Spleen (tissue), 11 donors: ENCODE measurements around the gene ARHGEF25. TPM values are rescaled to one million over a fixed set of nuclear protein-coding genes. Genes with fewer than 3 reads are reported as not detected.

Experiments used
- DNase-seq: peaks from one replicate; pipeline ENCODE4 v3.0.0-alpha.2; 2020
- H3K27ac ChIP-seq, 8 donors: fragments of 200-600 bp; sonication (generic) in 7 of 8; 1 replicate in 4 of 8; 2 replicates in 4 of 8; pipeline versions ENCODE4 v1.5.0 to v1.8.0; 2016 to 2021; ENCODE audit warnings: inconsistent platforms in 4 of 8, mild to moderate bottlenecking in 4 of 8, moderate library complexity in 1 of 8
- H3K27me3 ChIP-seq, 7 donors: fragments of 200-600 bp; sonication (generic) in 6 of 7; replicated peaks in 1 of 7; 1 replicate in 4 of 7; 2 replicates in 3 of 7; pipeline versions ENCODE4 v1.5.0 to v1.8.0; 2016 to 2021; ENCODE audit warnings: inconsistent platforms in 3 of 7, mild to moderate bottlenecking in 1 of 7
- H3K36me3 ChIP-seq, 6 donors: fragments of 200-600 bp; sonication (generic) in 5 of 6; 1 replicate in 4 of 6; 2 replicates in 2 of 6; pipeline versions ENCODE4 v1.5.0 to v1.8.0; 2016 to 2021; ENCODE audit warnings: inconsistent platforms in 2 of 6
- H3K4me1 ChIP-seq, 6 donors: fragments of 200-600 bp; sonication (generic) in 5 of 6; 1 replicate in 3 of 6; 2 replicates in 3 of 6; pipeline versions ENCODE4 v1.5.0 to v1.8.0; 2016 to 2021; ENCODE audit warnings: inconsistent platforms in 3 of 6
- H3K4me3 ChIP-seq, 8 donors: fragments of 200-600 bp; sonication (generic) in 7 of 8; 1 replicate in 4 of 8; 2 replicates in 4 of 8; pipeline versions ENCODE4 v1.5.0 to v1.8.0; 2016 to 2021; ENCODE audit warnings: inconsistent platforms in 4 of 8, mild to moderate bottlenecking in 4 of 8, moderate library complexity in 2 of 8
- H3K9me3 ChIP-seq, 8 donors: fragments of 200-600 bp; sonication (generic) in 7 of 8; 1 replicate in 4 of 8; 2 replicates in 4 of 8; pipeline versions ENCODE4 v1.5.0 to v1.8.0; 2016 to 2021; ENCODE audit warnings: inconsistent platforms in 4 of 8
- CTCF ChIP-seq, 11 experiments: fragments of 200-600 bp in 7 of 11; fragments of 450-650 bp in 4 of 11; sonication (generic) in 4 of 11; IDR thresholded peaks in 8 of 11; conservative IDR thresholded peaks in 3 of 11; 1 replicate in 7 of 11; 2 replicates in 4 of 11; pipeline versions ENCODE4 v1.4.0 to v1.8.0; 2016 to 2021; ENCODE audit warnings: antibody characterized with exemption in 11 of 11, inconsistent platforms in 4 of 11, mild to moderate bottlenecking in 1 of 11
- POLR2A ChIP-seq, 3 donors: fragments of 450-650 bp; IDR thresholded peaks; one replicate each; pipeline ENCODE4 v1.5.1; 2017; ENCODE audit warnings: antibody characterized with exemption in 3 of 3, mild to moderate bottlenecking in 1 of 3
- POLR2AphosphoS5 ChIP-seq, 3 donors: sonication (generic); formaldehyde crosslinking; IDR thresholded peaks; one replicate each; pipeline ENCODE4 v1.5.1; 2017; ENCODE audit warnings: antibody characterized with exemption in 3 of 3
- WGBS, 5 donors: extraction: QIAGEN DNeasy Blood & Tissue Kit in 3 of 5; methylation state at CpG; one replicate each; pipeline versions ENCODE4 v1.1.5 to v1.1.7; 2013 to 2018; 5-methylcytosine and 5-hydroxymethylcytosine counted together
- intact Hi-C: fragments of 100-400 bp; cut with DNase I; formaldehyde crosslinking; loops from one replicate; pipeline ENCODE4 v1.15.0; 2023; ENCODE audit warnings: low total_unique reads
- polyA plus RNA-seq, 3 donors: library from polyadenylated mRNA; stranded (reverse); fragments of 200-250 nt; gene quantifications; one replicate each; pipeline ENCODE4 v1.2.1, GENCODE V29; 2013
- total RNA-seq, 7 donors: library from RNA; depleted of rRNA in 3 of 7; stranded (reverse); fragments of >200 nt in 3 of 7; fragmentation: NEBNext Ultra II Directional in 4 of 7; extraction: Animal tissue kit (Norgen Biotek cat#: 25700) in 4 of 7; gene quantifications; one replicate each; pipeline versions ENCODE4 v1.1.0 to v1.2.1, GENCODE V29; 2016 to 2021
- donor health status: healthy with polysubstance abuse.
- donor health status: DM: no; HTN: no; CAD: no; lungs with moderate emphysema.
- donor health status: DM: no; HTN: no; CAD: no.
- donor health status: Bipolar disorder and iron deficiency.
- donor health status: healthy.
- donor health status: DM: no; HTN: no; CAD: no.
- donor health status: DM: yes; HTN: yes; CAD: no.

ARHGEF25 gene
- total and polyA plus RNA-seq, 10 donors: 9.3 to 26.6 (median 15.3) TPM

GRCh38 chr12:57603815-57604453, 7.3 kb upstream of the ARHGEF25 start:
- no peak for TF ChIP-seq POLR2A (IDR thresholded peaks at IDR 0.05)
- TF ChIP-seq CTCF (IDR thresholded peaks at IDR 0.05 in 8 of 11, conservative IDR thresholded peaks at IDR 0.05 in 3 of 11): no peak
- TF ChIP-seq POLR2AphosphoS5 (IDR thresholded peaks at IDR 0.05): peak in 1 of 3 donors; percentile 16
- Histone ChIP-seq H3K4me3 (peak overlapping the region; percentile 44 to 81 (median 50)), H3K4me1 (peaks cover 3 to 36% (median 24%) of the 10 kb centered on the region in 6 donors), H3K27ac (peak overlapping the region; percentile 57 to 89 (median 82)), H3K36me3 (peaks cover 0 to 56% (median 28%) of the 10 kb centered on the region in 6 donors), H3K27me3 (peaks cover 0 to 33% (median 7%) of the 10 kb centered on the region in 7 donors), H3K9me3 (no peaks in the 10 kb centered on the region)
- 50 to 58% (median 50%) methylated on average over 6 of the region's 6 CpGs for WGBS, 5 donors
- intact Hi-C loops: no loop called here
- DNase-seq: no peak

DNA sequence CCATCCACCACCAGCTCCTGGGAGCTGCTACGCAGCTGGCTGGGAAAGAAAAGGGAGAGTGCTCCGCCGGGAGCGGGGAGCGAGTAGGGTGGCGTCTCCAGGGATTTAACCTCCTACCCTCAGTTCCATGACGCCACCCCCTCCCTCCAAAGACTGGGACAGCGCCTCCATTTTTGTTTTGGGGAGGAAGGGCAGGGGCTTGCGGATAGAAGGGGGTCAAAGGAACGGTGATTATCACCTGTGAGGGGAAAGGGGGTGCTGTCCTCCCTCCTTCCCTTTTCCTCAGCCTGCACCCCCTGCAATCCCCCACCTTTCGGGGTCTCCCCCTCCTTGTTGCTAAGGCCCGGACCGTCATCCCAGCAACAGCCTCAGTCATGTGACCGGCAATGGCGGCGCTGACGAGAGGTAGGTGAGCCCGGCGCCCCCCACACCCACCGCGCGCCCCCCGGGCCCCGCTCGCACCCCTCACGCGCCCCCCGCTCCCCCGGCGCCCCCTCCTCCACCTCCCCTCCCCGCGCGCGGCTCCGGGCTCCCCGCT, 6.7 kb upstream of the ARHGEF25 start, which contains the start of gene DTX3:
TSS of gene DTX3 (plus strand) at position 371 of the 538 bp plus-strand sequence. CDS start 1,694 bp downstream, outside the sequence.
- peak within 1 kb of the TSS; percentile 44 to 81 (median 50) for H3K4me3 ChIP-seq
- H3K27ac ChIP-seq: peak within 1 kb of the TSS; percentile 57 to 89 (median 82)
- peaks cover 0 to 50% (median 22%) of the 10 kb centered on the region in 6 donors for H3K36me3 ChIP-seq
- peaks cover 0 to 36% (median 7%) of the 10 kb centered on the region in 7 donors for H3K27me3 ChIP-seq
- DNase-seq: peak; percentile 86
- 2 to 8% (median 6%) methylated on average over 17 to 36 of the region's 36 CpGs for WGBS, 5 donors
- intact Hi-C loops: no loop called here
- TF ChIP-seq POLR2A (IDR thresholded peaks at IDR 0.05) (no peak), POLR2AphosphoS5 (IDR thresholded peaks at IDR 0.05) (peak in 1 of 3 donors; percentile 27), CTCF (IDR thresholded peaks at IDR 0.05 in 8 of 11, conservative IDR thresholded peaks at IDR 0.05 in 3 of 11) (no peak)
- no peaks in the 10 kb centered on the region for H3K9me3 ChIP-seq
- H3K4me1 ChIP-seq: peaks cover 3 to 36% (median 24%) of the 10 kb centered on the region in 6 donors

DNA sequence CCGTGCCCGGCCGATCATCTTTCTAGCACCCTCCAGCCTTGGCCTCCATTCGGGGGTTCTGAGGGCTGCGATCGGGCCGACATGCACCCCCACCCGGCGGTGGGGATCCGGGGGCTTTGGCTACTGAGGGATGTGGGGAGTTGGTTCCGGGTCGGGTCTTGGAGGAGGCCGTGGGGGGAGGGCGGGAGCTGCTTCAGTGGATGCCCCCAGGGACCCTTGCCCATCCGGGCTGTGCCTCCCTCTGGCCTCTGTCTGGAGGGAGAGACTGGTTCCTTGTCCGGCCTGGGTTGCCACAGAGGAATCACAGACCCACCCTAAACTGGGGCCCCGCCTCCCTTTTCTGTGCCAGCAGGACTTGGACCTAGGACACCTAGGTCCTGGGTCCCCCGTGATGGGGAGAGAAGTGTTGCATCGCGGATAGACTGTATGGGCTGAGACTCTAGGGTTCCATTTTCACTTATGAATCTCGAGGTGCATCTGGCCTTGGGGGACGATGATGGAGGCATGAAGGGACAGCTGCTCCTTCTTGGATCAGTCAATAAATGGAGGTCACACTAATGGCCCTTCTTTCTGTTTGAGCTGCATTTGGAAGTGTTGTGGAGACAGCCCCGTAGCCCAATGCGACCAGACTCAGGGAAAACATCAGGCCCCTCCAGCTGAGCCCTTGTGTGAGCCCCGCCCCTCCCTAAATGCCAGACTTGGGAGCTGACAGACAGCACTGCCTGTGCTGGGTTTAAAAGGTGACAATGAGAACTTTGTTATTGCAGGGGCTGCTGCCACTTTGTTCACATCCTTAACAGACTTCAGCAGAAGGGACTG, 6.0 kb upstream of the ARHGEF25 start:
- Histone ChIP-seq H3K4me1 (peaks cover 4 to 41% (median 29%) of the 10 kb centered on the region in 6 donors), H3K27me3 (peaks cover 0 to 43% (median 13%) of the 10 kb centered on the region in 7 donors), H3K4me3 (peak overlapping the region; percentile 44 to 81 (median 50)), H3K9me3 (no peaks in the 10 kb centered on the region), H3K27ac (peak overlapping the region; percentile 57 to 89 (median 82)), H3K36me3 (peaks cover 0 to 43% (median 15%) of the 10 kb centered on the region in 6 donors)
- DNase-seq: no peak
- TF ChIP-seq POLR2A (IDR thresholded peaks at IDR 0.05) (no peak), POLR2AphosphoS5 (IDR thresholded peaks at IDR 0.05) (no peak), CTCF (IDR thresholded peaks at IDR 0.05 in 8 of 11, conservative IDR thresholded peaks at IDR 0.05 in 3 of 11) (no peak)
- 16 to 42% (median 19%) methylated on average over 12 to 25 of the region's 25 CpGs for WGBS, 5 donors
- intact Hi-C loops: no loop called here
